K562 (cell line): ENCODE measurements around the gene ZMIZ1. TPM values are rescaled to one million over a fixed set of nuclear protein-coding genes. Genes with fewer than 3 reads are reported as not detected.

ENCODE experiments used
- BHLHE40 ChIP-seq: IDR thresholded peaks from 2 replicates; pipeline ENCODE4 v1.6.1; 2011; ENCODE audit warnings: low read length, improper control_type of control experiment
- COPS2 ChIP-seq: fragments of 450-650 bp; conservative IDR thresholded peaks from 2 replicates; pipeline ENCODE4 v1.6.1; 2016; ENCODE audit warnings: mild to moderate bottlenecking, moderate library complexity
- CXXC5 ChIP-seq: fragments of 250-450 bp; sonication (Bioruptor Pico); IDR thresholded peaks from 2 replicates; pipeline ENCODE4 v1.8.0; 2022; ENCODE audit warnings: inconsistent platforms, mild to moderate bottlenecking, moderate library complexity
- KDM1A ChIP-seq, 2 experiments: fragments of 450-650 bp; IDR thresholded peaks; 2 replicates each; pipeline ENCODE4 v1.6.1; 2016; ENCODE audit warnings: mild to moderate bottlenecking in 2 of 2
- POLR2G ChIP-seq: fragments of 200-400 bp; formaldehyde crosslinking; IDR thresholded peaks from 2 replicates; pipeline ENCODE4 v1.6.1; 2017; ENCODE audit warnings: low read depth, mild to moderate bottlenecking, antibody characterized with exemption, low read length, moderate library complexity
- ZNF76 ChIP-seq: fragments of 250-450 bp; sonication (Bioruptor Pico); IDR thresholded peaks from 2 replicates; pipeline ENCODE4 v1.4.0; 2020; ENCODE audit warnings: mild to moderate bottlenecking, moderate library complexity, borderline replicate concordance
- polyA plus RNA-seq, 8 experiments: library from polyadenylated mRNA; depleted of rRNA in 4 of 8; stranded (reverse) in 5 of 8; unstranded in 3 of 8; fragments of >200 nt; fragmentation: Nextera tagmentation in 2 of 8; fragmentation: Illumina TruSeq in 1 of 8; extraction: Ambion mirVana in 2 of 8; extraction: Trizol in 1 of 8; gene quantifications; 2 replicates each; pipeline versions ENCODE4 v1.2.1 to v1.2.3, GENCODE V29; 2011 to 2014; ENCODE audit warnings: inconsistent platforms in 1 of 8, missing spikeins in 1 of 8
- total RNA-seq, 7 experiments: library from RNA; depleted of rRNA in 6 of 7; stranded (reverse); fragments of >200 nt in 6 of 7; fragmentation: Illumina TruSeq in 2 of 7; extraction: Trizol in 2 of 7; gene quantifications; 2 replicates each; pipeline versions ENCODE4 v1.2.1 to v1.2.3, GENCODE V29; 2011 to 2021; ENCODE audit warnings: low replicate concordance in 1 of 7
- TF ChIP-seq, protein P1 (sequence below), 2 experiments: fragments of 450-650 bp; IDR thresholded peaks; 2 replicates each; pipeline ENCODE4 v1.6.1; 2016; ENCODE audit warnings: mild to moderate bottlenecking in 2 of 2, borderline replicate concordance in 1 of 2, low read depth in 1 of 2, moderate library complexity in 1 of 2
- TF ChIP-seq, protein P2 (sequence below), 2 experiments: IDR thresholded peaks in 1 of 2; conservative IDR thresholded peaks in 1 of 2; 2 replicates each; pipeline ENCODE4 v1.6.1; 2016; ENCODE audit warnings: low read depth in 2 of 2, mild to moderate bottlenecking in 1 of 2, missing compliant biosample characterization in 1 of 2, missing genetic modification characterization in 1 of 2, moderate library complexity in 1 of 2
- TF ChIP-seq, protein P3 (sequence below): fragments of 250-450 bp; sonication (Bioruptor Pico); IDR thresholded peaks from 2 replicates; pipeline ENCODE4 v1.5.0; 2021

Gene ZMIZ1
- total and polyA plus RNA-seq, 9 of the 15 experiments (the other 6 are each of a cell fraction or from before 2014, with no cell fraction given), result 1.0 to 37.3 (median 4.3) TPM

GRCh38 chr10:79139124-79139835 lies 70.5 kb downstream of the ZMIZ1 start (continued):
- TF ChIP-seq, protein P1, sequence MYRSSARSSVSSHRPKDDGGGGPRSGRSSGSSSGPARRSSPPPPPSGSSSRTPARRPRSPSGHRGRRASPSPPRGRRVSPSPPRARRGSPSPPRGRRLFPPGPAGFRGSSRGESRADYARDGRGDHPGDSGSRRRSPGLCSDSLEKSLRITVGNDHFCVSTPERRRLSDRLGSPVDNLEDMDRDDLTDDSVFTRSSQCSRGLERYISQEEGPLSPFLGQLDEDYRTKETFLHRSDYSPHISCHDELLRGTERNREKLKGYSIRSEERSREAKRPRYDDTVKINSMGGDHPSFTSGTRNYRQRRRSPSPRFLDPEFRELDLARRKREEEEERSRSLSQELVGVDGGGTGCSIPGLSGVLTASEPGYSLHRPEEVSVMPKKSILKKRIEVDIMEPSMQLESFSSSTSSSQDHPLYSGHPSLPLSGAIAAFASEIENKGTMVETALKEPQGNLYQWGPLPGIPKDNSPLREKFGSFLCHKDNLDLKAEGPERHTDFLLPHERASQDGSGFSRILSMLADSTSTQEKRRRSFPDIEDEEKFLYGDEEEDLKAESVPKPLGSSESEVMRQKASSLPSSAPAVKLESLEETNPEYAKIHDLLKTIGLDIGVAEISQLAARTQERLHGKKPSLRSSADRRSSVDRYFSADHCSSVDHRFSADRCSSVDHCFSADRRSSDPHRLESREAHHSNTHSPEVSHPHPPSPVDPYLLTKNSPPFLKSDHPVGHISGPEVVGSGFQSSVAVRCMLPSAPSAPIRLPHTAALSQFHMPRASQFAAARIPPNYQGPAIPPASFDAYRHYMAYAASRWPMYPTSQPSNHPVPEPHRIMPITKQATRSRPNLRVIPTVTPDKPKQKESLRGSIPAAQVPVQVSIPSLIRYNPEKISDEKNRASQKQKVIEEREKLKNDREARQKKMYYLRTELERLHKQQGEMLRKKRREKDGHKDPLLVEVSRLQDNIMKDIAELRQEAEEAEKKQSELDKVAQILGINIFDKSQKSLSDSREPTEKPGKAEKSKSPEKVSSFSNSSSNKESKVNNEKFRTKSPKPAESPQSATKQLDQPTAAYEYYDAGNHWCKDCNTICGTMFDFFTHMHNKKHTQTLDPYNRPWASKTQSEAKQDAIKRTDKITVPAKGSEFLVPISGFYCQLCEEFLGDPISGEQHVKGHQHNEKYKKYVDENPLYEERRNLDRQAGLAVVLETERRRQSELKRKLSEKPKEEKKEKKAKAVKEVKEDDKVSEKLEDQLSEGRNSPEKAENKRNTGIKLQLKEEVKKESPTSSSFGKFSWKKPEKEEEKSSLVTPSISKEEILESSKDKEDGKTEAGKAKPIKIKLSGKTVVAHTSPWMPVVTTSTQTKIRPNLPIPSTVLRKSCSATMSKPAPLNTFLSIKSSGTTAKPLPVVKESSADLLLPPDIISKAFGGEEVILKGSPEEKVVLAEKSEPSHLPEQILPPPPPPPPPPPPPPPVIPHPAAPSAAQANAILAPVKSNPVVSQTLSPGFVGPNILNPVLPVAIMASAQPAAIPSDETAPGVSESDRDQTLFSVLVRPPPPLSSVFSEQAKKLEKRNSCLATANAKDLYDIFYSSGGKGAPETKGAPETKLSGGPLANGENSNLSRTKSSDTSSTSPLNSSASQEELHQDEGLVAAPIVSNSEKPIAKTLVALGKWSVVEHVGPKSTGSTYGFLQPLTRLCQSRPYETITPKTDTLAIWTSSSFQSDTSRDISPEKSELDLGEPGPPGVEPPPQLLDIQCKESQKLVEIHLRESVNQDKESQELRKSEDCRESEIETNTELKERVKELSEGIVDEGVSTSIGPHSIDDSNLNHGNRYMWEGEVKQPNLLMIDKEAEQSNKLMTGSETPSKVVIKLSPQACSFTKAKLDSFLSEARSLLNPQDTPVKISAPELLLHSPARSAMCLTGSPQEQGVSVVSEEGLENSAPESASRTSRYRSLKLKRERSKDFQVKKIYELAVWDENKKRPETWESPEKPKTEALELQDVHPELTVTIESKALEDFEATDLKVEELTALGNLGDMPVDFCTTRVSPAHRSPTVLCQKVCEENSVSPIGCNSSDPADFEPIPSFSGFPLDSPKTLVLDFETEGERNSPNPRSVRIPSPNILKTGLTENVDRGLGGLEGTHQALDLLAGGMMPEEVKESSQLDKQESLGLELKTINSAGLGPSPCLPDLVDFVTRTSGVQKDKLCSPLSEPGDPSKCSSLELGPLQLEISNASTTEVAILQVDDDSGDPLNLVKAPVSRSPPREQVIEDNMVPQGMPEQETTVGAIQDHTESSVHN (IDR thresholded peaks at IDR 0.05; ENCODE audit: borderline replicate concordance in 1 of 2, low read depth in 1 of 2), result no peak
- TF ChIP-seq, protein P2, sequence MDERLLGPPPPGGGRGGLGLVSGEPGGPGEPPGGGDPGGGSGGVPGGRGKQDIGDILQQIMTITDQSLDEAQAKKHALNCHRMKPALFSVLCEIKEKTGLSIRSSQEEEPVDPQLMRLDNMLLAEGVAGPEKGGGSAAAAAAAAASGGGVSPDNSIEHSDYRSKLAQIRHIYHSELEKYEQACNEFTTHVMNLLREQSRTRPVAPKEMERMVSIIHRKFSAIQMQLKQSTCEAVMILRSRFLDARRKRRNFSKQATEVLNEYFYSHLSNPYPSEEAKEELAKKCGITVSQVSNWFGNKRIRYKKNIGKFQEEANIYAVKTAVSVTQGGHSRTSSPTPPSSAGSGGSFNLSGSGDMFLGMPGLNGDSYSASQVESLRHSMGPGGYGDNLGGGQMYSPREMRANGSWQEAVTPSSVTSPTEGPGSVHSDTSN (CRISPR knock-in tag; IDR thresholded peaks at IDR 0.05; ENCODE audit: low read depth), result no peak
- TF ChIP-seq, protein P2 (tag; conservative IDR thresholded peaks at IDR 0.05; ENCODE audit: low read depth), result no peak
- TF ChIP-seq, protein P3, sequence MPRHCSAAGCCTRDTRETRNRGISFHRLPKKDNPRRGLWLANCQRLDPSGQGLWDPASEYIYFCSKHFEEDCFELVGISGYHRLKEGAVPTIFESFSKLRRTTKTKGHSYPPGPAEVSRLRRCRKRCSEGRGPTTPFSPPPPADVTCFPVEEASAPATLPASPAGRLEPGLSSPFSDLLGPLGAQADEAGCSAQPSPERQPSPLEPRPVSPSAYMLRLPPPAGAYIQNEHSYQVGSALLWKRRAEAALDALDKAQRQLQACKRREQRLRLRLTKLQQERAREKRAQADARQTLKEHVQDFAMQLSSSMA (CRISPR knock-in tag), result no peak
- TF ChIP-seq ZNF76 (CRISPR knock-in tag) (no peak), POLR2G (no peak), COPS2 (no peak), CXXC5 (CRISPR knock-in tag) (peak; percentile 35; the same call in 1 of the 2 replicates), BHLHE40 (0 out of 2 replicates have a peak, but pooled peaks have one; percentile 10), KDM1A (IDR thresholded peaks at IDR 0.05) (peak; percentile 85 to 88)
- TF ChIP-seq, all 486 proteins: peak for 17
